Ramos (cell line): Measurements from ENCODE around the gene DST.

Experiments
- in situ Hi-C: fragments of 300-500 bp; cut with MboI; formaldehyde crosslinking; loops from one replicate; pipeline ENCODE4 v1.14.3; 2022; ENCODE audit warnings: low sequenced_read_pairs; ENCODE audit not compliant: unreplicated experiment

Gene DST

GRCh38 chr6:56524891-56525703, 117.6 kb downstream of the DST start:
- in situ Hi-C loops = no loop called here

GRCh38 chr6:56522495-56523270, 120.0 kb downstream of the DST start:
- in situ Hi-C loops = no loop called here

- in situ Hi-C loops = no loop called here
Measured at GRCh38 chr6:56521976-56522375, 120.7 kb downstream of the DST start.

GRCh38 chr6:56521454-56521853, 121.2 kb downstream of the DST start:
- in situ Hi-C loops = no loop called here

- in situ Hi-C loops = no loop called here
Measured at GRCh38 chr6:56520218-56520617, 122.5 kb downstream of the DST start.

- in situ Hi-C loops = no loop called here
Measured at GRCh38 chr6:56518995-56519767, 123.5 kb downstream of the DST start.

- in situ Hi-C loops = no loop called here
Measured at GRCh38 chr6:56517155-56517745, 125.4 kb downstream of the DST start.

- in situ Hi-C loops = no loop called here
Measured at GRCh38 chr6:56516003-56516402, 126.7 kb downstream of the DST start.

GRCh38 chr6:56515081-56515905, 127.4 kb downstream of the DST start:
- in situ Hi-C loops = no loop called here

- in situ Hi-C loops = no loop called here
Measured at GRCh38 chr6:56514395-56514794, 128.3 kb downstream of the DST start.

GRCh38 chr6:56513631-56514030, 129.1 kb downstream of the DST start:
- in situ Hi-C loops = no loop called here

GRCh38 chr6:56511591-56511990, 131.1 kb downstream of the DST start:
- in situ Hi-C loops = no loop called here

- in situ Hi-C loops = no loop called here
Measured at GRCh38 chr6:56510984-56511531, 131.6 kb downstream of the DST start.

- in situ Hi-C loops = no loop called here
Measured at GRCh38 chr6:56509031-56509430, 133.7 kb downstream of the DST start.

- in situ Hi-C loops = no loop called here
Measured at GRCh38 chr6:56507517-56507916, 135.2 kb downstream of the DST start.

- in situ Hi-C loops = no loop called here
Measured at GRCh38 chr6:56505512-56506260, 137.0 kb downstream of the DST start.

GRCh38 chr6:56501993-56502392, 140.7 kb downstream of the DST start:
- in situ Hi-C loops = no loop called here

- in situ Hi-C loops = no loop called here
Measured at GRCh38 chr6:56499095-56499494, 143.6 kb downstream of the DST start.

GRCh38 chr6:56497691-56498090, 145.0 kb downstream of the DST start:
- in situ Hi-C loops = no loop called here
